Right ventricle myocardium inferior (tissue), 1 donor: ENCODE measurements around the gene RBM19. TPM values are rescaled to one million over a fixed set of nuclear protein-coding genes. Genes with fewer than 3 reads are reported as not detected.

Experiments used
- ATAC-seq: fragments of 200-7000 bp; cut with Tn5 transposase; one replicate; pipeline ENCODE4 v1.9.1; 2020; ENCODE audit warnings: mild to moderate bottlenecking, moderate library complexity
- DNase-seq: peaks from one replicate; pipeline ENCODE4 v3.0.0; 2021; ENCODE audit errors: missing footprints
- intact Hi-C: fragments of 100-400 bp; cut with DNase I; formaldehyde crosslinking; loops from one replicate; pipeline ENCODE4 v1.11.0; 2022
- total RNA-seq: library from RNA; stranded (reverse); fragmentation: NEBNext Ultra II Directional; extraction: Animal tissue kit (Norgen Biotek cat#: 25700); gene quantifications from one replicate; pipeline ENCODE4 v1.2.1, GENCODE V29; 2021
- donor health status: DM: no; HTN: yes; CAD: no; lungs with severe emphysema.

Gene RBM19
- total RNA-seq, 1 donor from 2014 or later = 15.8 TPM

DNA sequence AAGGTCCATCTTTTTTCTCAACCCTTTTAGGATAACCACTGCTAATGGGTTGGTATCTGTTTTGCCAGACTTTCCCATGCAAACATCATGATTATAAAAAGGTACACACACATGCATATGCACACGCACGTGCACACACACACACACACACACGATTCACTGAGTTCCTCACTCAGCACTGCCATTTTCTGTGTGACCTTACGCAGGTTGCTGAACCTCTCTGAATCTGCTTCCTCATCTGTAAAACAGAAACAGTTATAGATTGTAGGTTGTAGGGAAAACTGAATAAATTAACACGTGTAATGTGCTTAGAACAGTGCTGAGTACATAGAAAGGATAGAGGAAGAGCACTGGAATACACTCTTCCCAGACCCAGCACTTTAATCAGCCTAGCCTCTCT lies 182.3 kb downstream of the RBM19 start:
- no peak for DNase-seq
- no peak for ATAC-seq
- intact Hi-C loops = no loop called here

DNA sequence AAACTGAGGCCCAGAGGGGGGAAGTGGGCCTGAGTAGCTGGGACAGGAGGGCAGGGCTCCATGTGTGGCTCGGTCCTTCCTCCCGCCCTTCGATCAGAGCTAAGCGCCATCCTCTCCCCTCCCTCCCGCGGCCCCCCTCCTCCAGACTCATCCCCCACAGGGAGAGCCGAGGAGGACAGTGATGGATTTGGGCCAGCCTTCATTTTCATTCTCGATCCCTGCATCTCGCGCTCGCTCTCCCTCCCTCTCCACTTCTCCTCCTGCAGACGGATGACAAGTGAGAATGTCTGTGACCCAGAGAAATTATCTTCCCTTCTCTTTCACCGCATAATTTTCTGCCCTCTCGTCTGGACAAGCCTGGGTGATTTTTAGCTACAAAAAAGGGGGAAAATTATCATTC lies 183.3 kb downstream of the RBM19 start:
- ATAC-seq (no peak), DNase-seq (no peak)
- intact Hi-C loops = no loop called here

DNA sequence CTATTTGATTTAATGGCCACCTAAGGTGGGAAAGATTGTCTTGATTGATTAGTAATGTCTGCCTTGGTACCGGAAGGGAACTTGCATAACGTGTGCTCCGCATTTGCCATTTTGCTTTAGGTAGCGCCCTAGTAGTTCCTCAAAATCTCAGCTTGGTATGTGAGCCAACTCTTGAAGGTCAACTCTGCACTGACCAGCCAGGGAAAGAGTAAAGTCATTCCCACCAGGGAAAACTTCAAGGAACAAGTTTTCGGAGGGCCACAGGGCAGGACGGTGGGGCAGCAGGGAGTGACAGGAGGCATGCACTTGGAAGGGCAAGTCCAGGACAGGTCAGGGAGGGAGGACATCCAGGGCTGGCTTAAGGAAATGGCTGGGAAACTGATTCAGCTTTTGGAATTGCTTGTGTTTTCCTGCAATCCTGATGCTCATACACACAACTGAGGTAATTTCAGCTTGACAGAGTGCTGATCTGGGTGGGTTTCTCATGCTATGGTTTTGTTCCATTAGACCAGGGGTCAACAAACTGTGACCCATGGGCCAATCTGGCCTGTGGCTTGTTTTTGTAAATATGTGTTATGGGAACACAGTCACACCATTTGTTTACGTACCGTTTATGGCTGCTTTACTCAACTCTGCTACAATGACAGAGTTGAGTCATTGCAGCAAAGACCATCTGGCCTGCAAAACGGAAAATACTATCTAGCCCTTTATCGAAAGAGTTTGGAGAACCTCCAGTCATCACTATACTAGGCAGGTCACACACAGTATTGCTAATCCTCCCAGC lies 184.5 kb downstream of the RBM19 start:
- ATAC-seq (no peak), DNase-seq (no peak)
- intact Hi-C loops = no loop called here

DNA sequence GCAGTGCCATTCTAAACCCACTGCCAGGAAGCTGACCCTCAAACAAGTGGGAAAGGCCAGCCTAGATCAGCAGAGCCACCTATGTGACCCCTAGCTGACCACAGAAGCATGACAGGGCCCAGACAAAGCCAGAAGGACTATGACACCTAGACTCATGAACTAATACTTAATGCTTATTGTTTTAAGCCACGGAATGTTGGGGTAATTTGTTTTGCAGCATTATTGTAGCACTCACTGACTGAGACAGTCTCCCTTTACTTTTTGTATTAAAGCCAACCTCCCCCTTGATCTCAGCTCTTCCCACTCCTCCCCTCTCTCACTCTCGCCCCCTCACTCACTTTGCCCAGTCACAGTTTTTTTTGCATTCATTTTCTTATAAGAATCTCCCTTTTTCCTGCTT lies 186.4 kb downstream of the RBM19 start:
- ATAC-seq (no peak), DNase-seq (no peak)
- intact Hi-C loops = no loop called here

DNA sequence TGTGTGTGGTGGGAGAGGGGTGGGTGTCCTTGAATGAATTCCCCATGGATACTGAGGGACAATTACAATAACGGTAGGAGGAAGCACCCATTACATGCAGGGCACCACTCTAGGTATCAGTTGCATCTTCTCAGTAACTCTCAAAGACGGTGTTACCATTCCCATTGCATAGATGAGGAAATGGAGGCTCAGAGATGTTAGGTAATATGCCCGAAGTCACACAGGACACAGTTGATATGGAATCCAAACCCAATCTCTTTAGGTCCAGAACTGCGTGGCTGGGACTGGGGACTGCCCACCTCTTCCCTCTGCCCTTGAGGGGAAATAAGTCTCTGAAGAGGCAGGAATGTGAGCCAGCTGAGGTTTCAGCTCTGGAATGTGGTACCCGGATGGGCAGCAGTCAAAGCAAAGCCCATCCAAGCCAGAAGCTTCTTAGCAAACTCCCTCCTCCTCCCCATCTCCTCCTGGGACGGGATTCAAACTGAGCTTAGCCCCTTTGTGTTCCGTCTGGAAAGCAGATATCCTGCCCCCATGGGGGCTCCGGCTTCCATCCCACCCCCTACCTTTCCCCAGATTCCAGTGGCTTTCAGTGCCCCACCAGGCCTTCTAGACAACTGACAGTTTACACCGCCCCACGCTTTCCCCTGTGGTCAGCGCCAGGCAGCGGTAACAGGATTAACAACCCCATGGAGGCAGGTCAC lies 187.5 kb downstream of the RBM19 start:
- intact Hi-C loops = no loop called here
- ATAC-seq = no peak
- no peak for DNase-seq

DNA sequence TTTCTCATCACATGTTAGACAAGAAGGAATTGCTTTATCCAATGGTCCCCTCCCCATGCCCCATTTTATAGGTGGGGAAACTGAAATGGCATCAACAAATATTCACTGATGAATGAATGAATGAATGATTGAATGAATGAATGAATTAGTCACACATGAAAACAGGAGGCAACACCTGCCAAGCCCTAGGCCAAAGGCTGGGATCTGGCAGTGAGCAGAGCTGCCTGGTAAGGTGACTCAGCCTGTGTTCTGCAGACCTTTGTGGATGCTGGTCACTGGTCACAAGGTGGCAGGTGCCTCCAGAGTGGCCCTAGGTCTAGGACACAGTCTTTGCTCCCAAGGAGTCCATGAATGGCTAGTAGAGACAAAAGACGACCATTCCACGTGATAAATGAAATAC lies 188.4 kb downstream of the RBM19 start:
- intact Hi-C loops = no loop called here
- ATAC-seq (no peak), DNase-seq (no peak)

DNA sequence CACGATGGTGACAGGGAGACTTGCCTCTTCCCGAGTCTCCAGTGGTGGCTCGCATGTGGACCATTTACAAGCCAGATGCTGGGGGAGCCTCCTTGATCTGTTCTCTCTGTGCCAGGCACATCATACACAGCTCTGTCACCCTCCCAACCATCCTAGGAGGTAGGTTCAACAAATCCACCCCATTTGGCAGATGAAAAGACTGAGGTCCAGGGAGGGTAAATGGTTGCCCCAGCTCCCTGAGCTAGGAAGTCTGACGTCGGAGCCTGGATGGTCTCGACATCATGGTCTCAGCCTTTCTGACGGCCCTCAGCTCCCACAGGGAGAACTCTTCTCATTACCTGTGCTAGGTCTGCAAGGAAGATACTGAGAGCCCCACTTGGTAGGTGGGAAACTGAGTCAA lies 189.6 kb downstream of the RBM19 start:
- ATAC-seq (no peak), DNase-seq (no peak)
- intact Hi-C loops = no loop called here

DNA sequence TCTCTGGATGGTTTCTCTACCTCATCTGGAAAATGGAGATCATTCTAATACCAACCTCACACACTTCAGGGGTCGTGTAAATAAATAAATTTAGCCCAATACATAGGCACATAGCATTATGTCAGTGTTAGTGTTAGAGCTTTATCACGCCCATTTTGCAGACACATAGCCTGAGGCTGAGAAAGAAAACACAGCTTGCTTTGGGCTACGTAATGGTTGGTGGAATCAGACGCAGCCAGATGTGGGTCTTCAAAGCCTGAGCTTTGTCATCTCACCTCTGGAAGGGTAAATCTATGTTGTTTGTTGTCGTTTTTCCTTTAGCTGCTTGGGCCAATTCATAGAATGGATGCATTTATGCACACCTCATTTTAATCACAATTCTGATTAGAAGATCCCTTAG lies 191.6 kb downstream of the RBM19 start:
- intact Hi-C loops = no loop called here
- no peak for ATAC-seq

DNA sequence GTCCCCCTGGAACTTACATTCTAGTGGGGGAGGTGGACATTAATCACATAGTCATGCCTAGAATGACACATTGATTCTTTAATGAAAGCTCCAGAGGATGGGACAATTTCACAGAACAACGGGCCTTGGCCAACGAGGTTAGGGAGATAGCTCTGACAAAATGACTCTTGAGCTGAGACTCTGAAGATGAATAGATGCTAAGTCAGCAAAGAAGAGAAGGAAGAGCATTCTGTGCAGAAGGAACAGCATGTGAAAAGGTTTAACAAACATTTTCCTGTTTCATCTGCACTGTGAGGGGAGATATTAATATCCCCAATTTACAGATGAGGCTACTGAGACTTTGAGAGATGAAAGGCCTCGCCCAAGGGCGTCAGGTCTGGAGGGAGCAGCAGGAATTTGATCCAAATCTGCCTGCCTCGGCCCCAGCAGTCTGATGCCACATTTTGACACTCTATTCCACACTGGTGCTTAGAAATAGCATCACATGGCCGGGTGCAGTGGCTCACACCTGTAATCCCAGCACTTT lies 193.6 kb downstream of the RBM19 start:
- intact Hi-C loops = no loop called here
- ATAC-seq (no peak), DNase-seq (no peak)

More for the DNA sequence above, 191.6 kb downstream of the RBM19 start:
- DNase-seq = no peak

DNA sequence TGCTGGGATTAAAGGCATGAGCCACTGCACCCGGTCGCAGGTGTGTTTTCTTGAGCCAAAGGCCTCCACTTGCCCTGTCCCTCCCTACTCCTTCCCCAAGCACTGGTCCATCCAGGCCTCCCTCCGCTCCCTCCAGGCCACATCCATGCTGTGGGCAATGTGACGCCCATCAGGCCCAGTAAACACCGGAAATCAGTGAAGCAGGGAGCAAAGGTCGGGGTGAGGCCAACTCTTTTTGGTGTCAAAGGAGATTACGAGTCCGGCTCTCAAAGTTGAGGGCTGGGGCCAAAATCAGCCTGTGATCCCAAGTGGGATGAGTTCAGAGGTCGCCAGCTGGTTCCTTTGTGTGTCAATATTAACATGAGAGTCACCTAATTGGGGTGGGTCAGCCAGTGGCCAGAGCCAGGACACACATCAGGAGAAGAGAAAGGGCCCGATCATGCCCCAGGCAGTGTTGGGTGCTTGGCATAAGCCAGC lies 195.7 kb downstream of the RBM19 start:
- intact Hi-C loops = no loop called here
- DNase-seq (no peak), ATAC-seq (no peak)

DNA sequence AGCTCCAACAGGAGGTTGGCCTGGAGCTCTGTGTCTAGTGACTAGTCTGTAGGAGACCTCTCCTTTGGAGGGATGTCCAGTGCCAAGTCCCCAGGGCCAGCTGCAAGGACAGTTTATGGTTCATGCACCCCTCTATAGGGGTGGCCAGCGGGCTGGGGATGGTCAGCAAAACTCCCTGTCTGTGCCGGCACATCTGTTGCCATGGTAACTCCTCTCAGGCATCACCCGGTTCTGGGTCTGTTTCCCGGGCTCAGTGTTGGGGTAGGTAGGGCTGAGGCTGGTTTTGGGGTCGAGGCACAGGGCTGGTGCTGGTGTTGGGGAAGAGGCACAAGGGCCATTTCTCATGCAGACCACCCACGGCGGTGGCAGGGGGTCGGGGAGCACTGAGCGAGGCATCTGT lies 196.8 kb downstream of the RBM19 start:
- ATAC-seq = no peak
- intact Hi-C loops = no loop called here

DNA sequence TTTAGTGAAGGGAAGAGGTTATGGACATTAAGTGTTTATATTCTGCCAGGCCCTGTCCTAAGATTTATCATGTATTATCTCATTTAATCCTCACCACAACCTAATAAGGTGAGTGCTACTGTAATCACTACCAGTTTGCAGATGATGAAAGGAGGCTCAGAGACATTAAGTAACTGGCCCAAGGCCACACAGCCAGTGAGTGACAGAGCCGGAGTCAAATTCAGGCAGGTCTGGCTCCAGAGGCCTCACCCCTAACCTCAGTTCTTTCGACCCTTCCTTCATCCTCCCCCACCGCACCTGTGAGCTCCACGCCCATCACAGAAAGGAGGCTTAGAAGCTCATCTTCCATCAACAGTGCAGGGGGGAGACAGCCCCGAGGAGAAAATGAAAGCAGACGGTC lies 197.3 kb downstream of the RBM19 start:
- intact Hi-C loops = no loop called here
- DNase-seq = no peak
- no peak for ATAC-seq

More for the DNA sequence above, 196.8 kb downstream of the RBM19 start:
- DNase-seq = no peak

DNA sequence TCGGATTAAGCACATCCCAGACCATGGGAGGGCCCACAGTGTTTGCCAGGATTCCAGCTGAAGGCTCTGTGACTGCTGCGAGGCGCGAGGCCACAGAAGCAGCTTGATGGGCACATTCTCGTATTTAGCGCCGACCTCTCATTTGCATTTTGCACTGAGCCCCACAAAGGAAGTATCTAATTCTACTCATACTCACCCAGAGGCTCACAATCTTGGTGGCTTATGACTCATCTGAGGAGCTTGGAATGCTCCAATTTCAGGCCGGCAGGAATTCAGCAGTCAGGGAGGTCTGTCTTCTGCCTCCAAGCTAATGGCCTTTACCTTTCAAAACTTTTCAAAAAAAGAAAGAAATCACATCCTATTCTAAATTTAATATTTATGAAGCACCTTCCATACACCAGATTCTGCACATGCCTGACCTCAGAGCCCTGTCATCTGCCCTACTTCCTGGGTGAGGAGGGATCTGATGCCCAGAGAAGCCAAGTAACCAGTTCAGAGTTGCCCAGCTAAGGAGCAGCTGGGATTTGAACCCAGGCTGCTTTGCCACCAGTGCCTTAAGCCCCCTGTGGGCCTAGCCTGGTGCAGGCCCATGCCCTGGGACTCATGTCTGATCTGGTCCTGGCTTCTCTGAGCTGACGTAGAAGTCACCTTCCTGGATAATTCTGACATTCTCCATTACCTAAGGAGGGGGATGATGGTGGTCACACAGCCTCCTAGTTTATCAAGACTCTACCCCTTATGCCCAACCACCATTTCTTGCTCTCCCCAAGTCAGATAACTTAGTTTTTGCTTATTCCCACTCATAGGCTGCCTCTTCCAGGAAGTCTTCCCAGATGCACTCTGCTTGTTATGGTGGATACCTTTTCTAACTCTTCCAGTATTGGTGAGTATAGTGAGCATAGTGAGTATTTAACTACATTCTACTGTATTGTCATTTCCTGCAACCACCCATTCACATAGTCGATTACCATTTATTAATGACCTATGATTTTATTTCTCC lies 198.9 kb downstream of the RBM19 start:
- ATAC-seq = no peak
- intact Hi-C loops = no loop called here
- DNase-seq = no peak
